Naive thymus-derived CD8-positive, alpha-beta T cell (primary cell): Measurements from ENCODE around the gene MATR3. TPM values are rescaled to one million over a fixed set of nuclear protein-coding genes. Genes with fewer than 3 reads are reported as not detected.

ENCODE experiments used
- ATAC-seq, 2 donors: fragments of 150-1000 bp; cut with Tn5 transposase in 1 of 2; sonication (Bioruptor Pico), chemical (Tn5 transposase) in 1 of 2; 1 replicate in 1 of 2; 2 replicates in 1 of 2; pipeline ENCODE4 v1.10.0; 2021; ENCODE audit warnings: mild to moderate bottlenecking in 2 of 2, moderate library complexity in 2 of 2
- POLR2A ChIA-PET: fragments of 350-600 bp; sonication (Branson Sonifier 250); formaldehyde crosslinking; loops from one replicate; lab custom pipeline; 2021; ENCODE audit warnings: antibody characterized with exemption; lab: Charles Lee
- DNase-seq, 10 donors: peaks; one replicate each; pipeline versions ENCODE4 v3.0.0 to v3.0.0-alpha.2; 2020 to 2022
- H3K27ac Mint-ChIP-seq, 10 donors: one replicate each; pipeline ENCODE4 v1.8.0; 2020 to 2022; ENCODE audit warnings: mild to moderate bottlenecking in 10 of 10, mixed read lengths in 10 of 10, moderate library complexity in 4 of 10, inconsistent platforms in 1 of 10
- H3K27me3 Mint-ChIP-seq, 5 donors: one replicate each; pipeline ENCODE4 v1.8.0; 2021 to 2022; ENCODE audit warnings: mixed read lengths in 5 of 5
- H3K36me3 Mint-ChIP-seq, 3 donors: one replicate each; pipeline ENCODE4 v1.8.0; 2020 to 2022; ENCODE audit warnings: mixed read lengths in 3 of 3, mild to moderate bottlenecking in 2 of 3, inconsistent platforms in 1 of 3
- H3K4me1 Mint-ChIP-seq, 4 donors: one replicate each; pipeline ENCODE4 v1.8.0; 2021 to 2022; ENCODE audit warnings: mixed read lengths in 4 of 4
- H3K4me3 Mint-ChIP-seq, 10 donors: one replicate each; pipeline ENCODE4 v1.8.0; 2020 to 2022; ENCODE audit warnings: mild to moderate bottlenecking in 10 of 10, mixed read lengths in 10 of 10, moderate library complexity in 6 of 10, inconsistent platforms in 1 of 10
- H3K9me3 Mint-ChIP-seq, 9 donors: one replicate each; pipeline ENCODE4 v1.8.0; 2020 to 2022; ENCODE audit warnings: mixed read lengths in 9 of 9, mild to moderate bottlenecking in 3 of 9, inconsistent platforms in 1 of 9, moderate library complexity in 1 of 9
- polyA plus RNA-seq, 3 donors: library from polyadenylated mRNA; unstranded; fragments of 300-500 nt; fragmentation: Illumina TruSeq; gene quantifications; one replicate each; pipeline ENCODE4 v1.2.3, GENCODE V29; 2021
- total RNA-seq, 8 experiments: library from RNA in 2 of 8; stranded (reverse) in 2 of 8; gene quantifications; one replicate each; pipeline ENCODE4 v1.2.3 and lab custom pipeline; 2021 to 2026

The MATR3 gene
- total and polyA plus RNA-seq, 5 experiments from 2014 or later, result 259 to 351 (median 323) TPM

DNA sequence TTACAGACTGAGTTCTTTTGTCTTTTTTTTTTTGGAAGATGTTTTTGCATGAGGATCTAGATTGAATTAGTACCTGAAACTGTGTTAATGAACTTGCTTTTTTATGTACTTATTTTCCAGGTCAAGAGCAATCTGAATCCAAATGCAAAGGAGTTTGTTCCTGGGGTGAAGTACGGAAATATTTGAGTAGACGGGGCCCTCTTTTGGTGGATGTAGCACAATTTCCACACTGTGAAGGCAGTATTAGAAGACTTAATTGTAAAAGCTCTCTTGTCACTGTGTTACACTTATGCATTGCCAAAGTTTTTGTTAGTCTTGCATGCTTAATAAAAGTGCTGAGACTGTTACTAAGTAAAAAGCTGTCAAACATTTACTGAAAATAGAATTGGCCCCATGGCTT lies 75.1 kb downstream of the MATR3 start:
- Mint-ChIP-seq H3K4me1 (peaks cover 0 to 4% (median under 1%) of the 10 kb centered on the region in 4 donors), H3K27me3 (no peaks in the 10 kb centered on the region), H3K9me3 (no peaks in the 10 kb centered on the region), H3K27ac (peak overlapping the region in 2 of 10 donors; percentile 7 to 79), H3K4me3 (no peak overlapping the region), H3K36me3 (peaks cover 7 to 84% (median 15%) of the 10 kb centered on the region in 3 donors)
- DNase-seq, result no peak
- POLR2A ChIA-PET, result no interaction called here
- ATAC-seq, result no peak

- H3K4me3 Mint-ChIP-seq, result no peak overlapping the region
- POLR2A ChIA-PET, result interaction anchor here (1.4 kb wide), 1 partner anchor 34 kb away, joined by 4 read pairs; the partner anchor contains the start of gene SPATA24
- no peaks in the 10 kb centered on the region for H3K27me3 Mint-ChIP-seq
- H3K27ac Mint-ChIP-seq, result no peak overlapping the region
- peaks cover 0 to 4% (median 0%) of the 10 kb centered on the region in 4 donors for H3K4me1 Mint-ChIP-seq
- H3K36me3 Mint-ChIP-seq, result peaks cover 4 to 81% (median 14%) of the 10 kb centered on the region in 3 donors
- H3K9me3 Mint-ChIP-seq, result no peaks in the 10 kb centered on the region
- no peak for ATAC-seq
- DNase-seq, result no peak
These were observed 75.6 kb downstream of the MATR3 start for GRCh38 chr5:139369181-139369580.

GRCh38 chr5:139371482-139372435 lies 78.2 kb downstream of the MATR3 start:
- Mint-ChIP-seq H3K36me3 (peaks cover 0 to 57% (median 7%) of the 10 kb centered on the region in 3 donors), H3K4me3 (no peak overlapping the region), H3K27ac (peak overlapping the region in 4 of 10 donors; percentile 2 to 57 (median 22)), H3K4me1 (peaks cover 0 to 4% (median 0%) of the 10 kb centered on the region in 4 donors), H3K9me3 (no peaks in the 10 kb centered on the region), H3K27me3 (no peaks in the 10 kb centered on the region)
- ATAC-seq (no peak), DNase-seq (no peak)
- POLR2A ChIA-PET, result interaction anchor here (0.8 kb wide), 1 partner anchor 78 kb away, joined by 3 read pairs; the partner anchor contains the start of gene MATR3

DNA sequence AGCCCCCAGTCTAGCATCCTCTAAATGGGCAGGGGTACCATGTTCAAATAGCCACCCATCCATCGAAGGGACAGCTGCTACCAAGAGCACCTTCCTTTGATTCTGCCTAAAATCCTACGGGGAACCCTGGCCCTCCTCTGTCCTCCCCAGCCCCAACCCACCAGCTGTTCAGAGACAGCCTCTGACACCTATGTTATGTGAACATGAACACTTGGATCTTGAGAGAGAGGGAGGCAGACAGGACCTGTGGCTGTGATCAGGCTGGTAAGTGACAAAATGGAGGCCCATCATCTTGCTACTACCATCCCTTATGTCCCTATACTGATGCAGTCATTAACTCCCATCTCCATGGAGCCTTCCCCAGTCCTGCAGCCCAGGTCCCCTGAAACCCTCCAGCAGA lies 81.4 kb downstream of the MATR3 start:
- no peak overlapping the region for H3K4me3 Mint-ChIP-seq
- peaks cover 0 to 6% (median 3%) of the 10 kb centered on the region in 4 donors for H3K4me1 Mint-ChIP-seq
- no peaks in the 10 kb centered on the region for H3K9me3 Mint-ChIP-seq
- H3K36me3 Mint-ChIP-seq, result peaks cover 0 to 33% (median 7%) of the 10 kb centered on the region in 3 donors
- POLR2A ChIA-PET, result no interaction called here
- H3K27ac Mint-ChIP-seq, result peak overlapping the region in 2 of 10 donors; percentile 14 to 31
- H3K27me3 Mint-ChIP-seq, result no peaks in the 10 kb centered on the region
- no peak for ATAC-seq
- no peak for DNase-seq

- DNase-seq (no peak), ATAC-seq (no peak)
- peaks cover 0 to 24% (median 7%) of the 10 kb centered on the region in 3 donors for H3K36me3 Mint-ChIP-seq
- no peak overlapping the region for H3K4me3 Mint-ChIP-seq
- peaks cover 0 to 6% (median 3%) of the 10 kb centered on the region in 4 donors for H3K4me1 Mint-ChIP-seq
- H3K9me3 Mint-ChIP-seq, result no peaks in the 10 kb centered on the region
- no peak overlapping the region for H3K27ac Mint-ChIP-seq
- no peaks in the 10 kb centered on the region for H3K27me3 Mint-ChIP-seq
- POLR2A ChIA-PET, result no interaction called here
These were observed 82.8 kb downstream of the MATR3 start for GRCh38 chr5:139376364-139376763.

GRCh38 chr5:139377226-139377625 lies 83.7 kb downstream of the MATR3 start:
- DNase-seq, result no peak
- Mint-ChIP-seq H3K36me3 (peaks cover 0 to 15% (median 3%) of the 10 kb centered on the region in 3 donors), H3K4me1 (peaks cover 0 to 4% (median 4%) of the 10 kb centered on the region in 4 donors), H3K9me3 (no peaks in the 10 kb centered on the region), H3K27ac (peak overlapping the region in 1 of 10 donors; percentile 19), H3K27me3 (no peaks in the 10 kb centered on the region), H3K4me3 (no peak overlapping the region)
- POLR2A ChIA-PET, result interaction anchor here (1.0 kb wide), 1 partner anchor 35 kb away, joined by 3 read pairs; no protein-coding TSS in a partner anchor
- ATAC-seq, result no peak

DNA sequence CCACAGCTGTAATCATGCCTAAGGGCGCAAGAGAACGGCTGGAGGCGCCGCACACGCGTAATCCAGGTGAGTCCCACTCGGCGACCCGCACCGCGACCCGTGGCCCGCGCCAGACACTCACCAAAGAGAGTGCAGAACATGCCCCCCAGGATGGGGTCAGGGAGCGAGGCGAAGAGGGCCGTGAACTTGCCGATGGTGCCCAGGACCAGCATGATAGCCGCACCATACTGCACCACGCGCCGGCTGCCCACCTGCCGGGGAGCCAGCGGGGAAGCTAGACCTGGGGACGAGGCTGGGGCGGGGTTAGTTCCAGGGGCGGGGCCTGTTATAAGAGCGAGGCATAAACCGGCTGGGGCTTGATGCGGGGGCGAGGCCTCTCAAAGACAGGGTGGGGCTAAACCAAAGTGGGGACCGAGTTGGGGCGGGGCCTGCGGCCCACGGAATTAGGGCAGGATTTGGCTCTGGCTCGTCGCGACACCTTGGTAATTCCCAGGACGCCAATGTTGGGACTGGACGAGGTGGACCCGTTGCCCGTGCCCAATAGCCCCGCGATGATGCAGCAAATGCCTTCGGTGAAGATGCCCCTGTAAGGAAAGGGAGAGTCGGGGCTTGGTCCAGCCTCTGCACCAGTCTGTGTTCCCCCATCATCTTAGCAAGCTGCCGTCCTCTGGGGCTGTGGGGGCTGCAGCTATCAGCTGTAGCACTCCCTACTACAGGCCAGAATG lies 84.7 kb downstream of the MATR3 start:
- ATAC-seq (peak in 1 of 2 donors; percentile 8), DNase-seq (no peak)
- peaks cover 0 to 6% (median 4%) of the 10 kb centered on the region in 4 donors for H3K4me1 Mint-ChIP-seq
- no peak overlapping the region for H3K27ac Mint-ChIP-seq
- H3K9me3 Mint-ChIP-seq, result no peaks in the 10 kb centered on the region
- POLR2A ChIA-PET, result interaction anchor here (0.6 to 1.0 kb wide), 2 partner anchors 36 to 1222 kb away, joined by 3 to 4 read pairs; no protein-coding TSS in a partner anchor
- H3K27me3 Mint-ChIP-seq, result no peaks in the 10 kb centered on the region
- H3K4me3 Mint-ChIP-seq, result no peak overlapping the region
- H3K36me3 Mint-ChIP-seq, result peaks cover 0 to 8% (median 3%) of the 10 kb centered on the region in 3 donors

DNA sequence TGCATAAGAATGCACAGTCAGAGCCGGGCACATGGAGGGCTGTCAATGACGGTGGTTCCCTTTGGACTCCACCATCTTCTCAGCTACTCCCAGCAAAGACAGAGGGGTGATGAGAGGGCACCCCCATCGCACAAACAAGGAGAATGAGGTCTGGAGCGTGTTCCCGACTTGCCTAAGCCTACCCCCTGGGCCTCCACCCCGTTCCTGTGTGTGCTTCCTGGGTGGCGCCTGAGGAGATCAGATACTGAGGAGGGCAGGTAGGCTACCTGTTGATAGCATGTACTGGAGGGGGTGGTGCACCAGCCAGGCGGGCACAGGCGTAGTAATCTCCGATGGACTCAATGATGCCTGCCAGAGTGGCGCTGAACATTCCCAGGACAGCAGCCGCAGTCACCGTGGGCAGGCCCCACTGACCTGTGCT lies 85.4 kb downstream of the MATR3 start:
- DNase-seq, result no peak

GRCh38 chr5:139379626-139380449 lies 86.3 kb downstream of the MATR3 start:
- peaks cover 0 to 3% (median 2%) of the 10 kb centered on the region in 3 donors for H3K36me3 Mint-ChIP-seq
- no peak overlapping the region for H3K4me3 Mint-ChIP-seq
- POLR2A ChIA-PET, result interaction anchor here (1.1 kb wide), 1 partner anchor 12 kb away, joined by 3 read pairs; no protein-coding TSS in a partner anchor
- H3K27ac Mint-ChIP-seq, result peak overlapping the region in 1 of 10 donors; percentile 59
- no peaks in the 10 kb centered on the region for H3K9me3 Mint-ChIP-seq
- no peak for ATAC-seq
- no peak for DNase-seq
- peaks cover 7 to 20% (median 12%) of the 10 kb centered on the region in 4 donors for H3K4me1 Mint-ChIP-seq
- no peaks in the 10 kb centered on the region for H3K27me3 Mint-ChIP-seq

More for the DNA sequence above, 85.4 kb downstream of the MATR3 start:
- H3K9me3 Mint-ChIP-seq, result no peaks in the 10 kb centered on the region
- peaks cover 0 to 13% (median 6%) of the 10 kb centered on the region in 4 donors for H3K4me1 Mint-ChIP-seq
- peak overlapping the region in 3 of 10 donors; percentile 59 to 66 (median 65) for H3K27ac Mint-ChIP-seq
- H3K4me3 Mint-ChIP-seq, result no peak overlapping the region
- POLR2A ChIA-PET, result interaction anchor here (0.6 kb wide), 1 partner anchor 1222 kb away, joined by 4 read pairs; no protein-coding TSS in a partner anchor
- H3K36me3 Mint-ChIP-seq, result peaks cover 0 to 4% (median 3%) of the 10 kb centered on the region in 3 donors
- no peaks in the 10 kb centered on the region for H3K27me3 Mint-ChIP-seq
- no peak for ATAC-seq
